GM13977 (cell line): ENCODE data around the gene TMEM237.

Experiments
- DNase-seq: peaks from one replicate; pipeline ENCODE4 v3.0.0; 2012; ENCODE audit warnings: low spot score
- CTCF ChIP-seq: IDR thresholded peaks from 2 replicates; pipeline ENCODE4 v1.5.1; 2012; ENCODE audit warnings: mild to moderate bottlenecking, control low read depth; ENCODE audit not compliant: insufficient read depth; ENCODE audit errors: extremely low read depth, missing control alignments
- in situ Hi-C: fragments of 300-500 bp; cut with MboI; formaldehyde crosslinking; loops from one replicate; pipeline ENCODE4 v1.12.0; 2022; ENCODE audit warnings: low sequenced_read_pairs, low pct_unique_long_range_greater_than_20kb, mixed read lengths, inconsistent platforms; ENCODE audit not compliant: unreplicated experiment

Gene TMEM237

GRCh38 chr2:201644001-201644400 is 698 bp upstream of the TMEM237 start:
- in situ Hi-C loops, result no loop called here
- no peak for DNase-seq
- TF ChIP-seq CTCF, result no peak

- peak; percentile 89 for DNase-seq
- in situ Hi-C loops, result no loop called here
- no peak for TF ChIP-seq CTCF
Measured at GRCh38 chr2:201642579-201643215, 606 bp downstream of the TMEM237 start.

- TF ChIP-seq CTCF, result no peak
- no peak for DNase-seq
- in situ Hi-C loops, result no loop called here
Measured at GRCh38 chr2:201642086-201642578, 1.2 kb downstream of the TMEM237 start.

- in situ Hi-C loops, result no loop called here
- no peak for DNase-seq
- no peak for TF ChIP-seq CTCF
Measured at GRCh38 chr2:201639205-201639604, 4.1 kb downstream of the TMEM237 start.

GRCh38 chr2:201638326-201638725 is 5.0 kb downstream of the TMEM237 start:
- no peak for DNase-seq
- TF ChIP-seq CTCF, result no peak
- in situ Hi-C loops, result no loop called here

GRCh38 chr2:201633661-201634249 is 9.5 kb downstream of the TMEM237 start:
- no peak for TF ChIP-seq CTCF
- in situ Hi-C loops, result no loop called here

More at GRCh38 chr2:201633661-201634249, 9.5 kb downstream of the TMEM237 start:
- no peak for DNase-seq
